ENCODE measurements around the gene BPGM.

DNA sequence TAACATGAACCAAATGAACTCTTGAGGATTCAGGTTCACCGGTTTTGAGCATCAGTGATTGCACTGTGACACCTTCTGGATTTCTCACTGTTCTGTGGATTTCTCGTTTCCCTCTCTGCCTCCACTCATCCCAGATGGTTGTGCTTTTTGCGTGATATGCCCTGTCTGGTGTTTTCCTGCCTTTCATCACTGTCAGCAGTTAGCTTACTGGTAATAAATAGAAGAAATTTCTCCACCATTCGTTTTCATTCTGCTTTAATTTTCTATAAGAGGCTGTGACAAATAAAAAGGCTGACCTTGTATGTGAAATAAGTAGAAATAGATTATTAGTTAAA is 16.2 kb downstream of the BPGM start:
- no peak for TF ChIP-seq POLR2A (IDR thresholded peaks at IDR 0.05)
- TF ChIP-seq, protein P1, sequence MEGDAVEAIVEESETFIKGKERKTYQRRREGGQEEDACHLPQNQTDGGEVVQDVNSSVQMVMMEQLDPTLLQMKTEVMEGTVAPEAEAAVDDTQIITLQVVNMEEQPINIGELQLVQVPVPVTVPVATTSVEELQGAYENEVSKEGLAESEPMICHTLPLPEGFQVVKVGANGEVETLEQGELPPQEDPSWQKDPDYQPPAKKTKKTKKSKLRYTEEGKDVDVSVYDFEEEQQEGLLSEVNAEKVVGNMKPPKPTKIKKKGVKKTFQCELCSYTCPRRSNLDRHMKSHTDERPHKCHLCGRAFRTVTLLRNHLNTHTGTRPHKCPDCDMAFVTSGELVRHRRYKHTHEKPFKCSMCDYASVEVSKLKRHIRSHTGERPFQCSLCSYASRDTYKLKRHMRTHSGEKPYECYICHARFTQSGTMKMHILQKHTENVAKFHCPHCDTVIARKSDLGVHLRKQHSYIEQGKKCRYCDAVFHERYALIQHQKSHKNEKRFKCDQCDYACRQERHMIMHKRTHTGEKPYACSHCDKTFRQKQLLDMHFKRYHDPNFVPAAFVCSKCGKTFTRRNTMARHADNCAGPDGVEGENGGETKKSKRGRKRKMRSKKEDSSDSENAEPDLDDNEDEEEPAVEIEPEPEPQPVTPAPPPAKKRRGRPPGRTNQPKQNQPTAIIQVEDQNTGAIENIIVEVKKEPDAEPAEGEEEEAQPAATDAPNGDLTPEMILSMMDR (IDR thresholded peaks at IDR 0.05): no peak
- TF ChIP-seq EP300 (IDR thresholded peaks at IDR 0.05): no peak

All from tibial nerve (tissue), 4 donors.